SK-N-SH treated with all-trans-retinoic acid at 6 μM for 48 hours (cell line): Measurements from ENCODE around the gene REPS1.

ENCODE experiments used
- ATAC-seq: fragments of 200-7000 bp; cut with Tn5 transposase; 3 replicates; pipeline ENCODE4 v1.9.1; 2020; ENCODE audit warnings: mild to moderate bottlenecking, moderate library complexity
- BACH2 ChIP-seq: fragments of 250-450 bp; sonication (Bioruptor Pico); IDR thresholded peaks from 2 replicates; pipeline ENCODE4 v1.9.0; 2021; ENCODE audit warnings: mild to moderate bottlenecking, borderline replicate concordance
- CREB5 ChIP-seq: fragments of 250-450 bp; sonication (Bioruptor Pico); IDR thresholded peaks from 2 replicates; pipeline ENCODE4 v1.5.1; 2020; ENCODE audit warnings: low read depth, mild to moderate bottlenecking, moderate library complexity
- CSDC2 ChIP-seq: fragments of 250-450 bp; sonication (Bioruptor Pico); IDR thresholded peaks from 2 replicates; pipeline ENCODE4 v1.5.0; 2020; ENCODE audit warnings: mild to moderate bottlenecking, moderate library complexity
- CSRNP3 ChIP-seq: fragments of 250-450 bp; sonication (Bioruptor Pico); IDR thresholded peaks from 2 replicates; pipeline ENCODE4 v1.5.1; 2021; ENCODE audit warnings: mild to moderate bottlenecking, moderate library complexity
- ESRRG ChIP-seq: fragments of 250-450 bp; sonication (Bioruptor Pico); IDR thresholded peaks from 2 replicates; pipeline ENCODE4 v1.6.1; 2021; ENCODE audit warnings: mild to moderate bottlenecking
- GLIS3 ChIP-seq: fragments of 250-450 bp; sonication (Bioruptor Pico); IDR thresholded peaks from 2 replicates; pipeline ENCODE4 v1.5.0; 2020; ENCODE audit warnings: mild to moderate bottlenecking, moderate library complexity
- ISL1 ChIP-seq: fragments of 250-450 bp; sonication (Bioruptor Pico); IDR thresholded peaks from 2 replicates; pipeline ENCODE4 v2.1.2; 2022; ENCODE audit warnings: mild to moderate bottlenecking, moderate library complexity
- OSR1 ChIP-seq: fragments of 250-450 bp; sonication (Bioruptor Pico); IDR thresholded peaks from 2 replicates; pipeline ENCODE4 v1.8.0; 2022; ENCODE audit warnings: moderate library complexity, mild to moderate bottlenecking, inconsistent platforms
- PATZ1 ChIP-seq: fragments of 250-450 bp; sonication (Bioruptor Pico); IDR thresholded peaks from 2 replicates; pipeline ENCODE4 v1.8.0; 2020; ENCODE audit warnings: mild to moderate bottlenecking, moderate library complexity, borderline replicate concordance
- POU6F1 ChIP-seq: fragments of 250-450 bp; sonication (Bioruptor Pico); IDR thresholded peaks from 2 replicates; pipeline ENCODE4 v1.8.0; 2021; ENCODE audit warnings: low read depth, mild to moderate bottlenecking, moderate library complexity, borderline replicate concordance
- PPARA ChIP-seq: fragments of 250-450 bp; sonication (Bioruptor Pico); IDR thresholded peaks from 2 replicates; pipeline ENCODE4 v1.5.0; 2020; ENCODE audit warnings: mild to moderate bottlenecking, borderline replicate concordance
- RARB ChIP-seq: fragments of 250-450 bp; sonication (Bioruptor Pico); IDR thresholded peaks from 2 replicates; pipeline ENCODE4 v1.8.0; 2021; ENCODE audit warnings: mild to moderate bottlenecking, moderate library complexity
- SNAI2 ChIP-seq: fragments of 250-450 bp; sonication (Bioruptor Pico); IDR thresholded peaks from 2 replicates; pipeline ENCODE4 v1.5.0; 2020; ENCODE audit warnings: mild to moderate bottlenecking, moderate library complexity
- TCF4 ChIP-seq: fragments of 250-450 bp; sonication (Bioruptor Pico); IDR thresholded peaks from 2 replicates; pipeline ENCODE4 v1.8.0; 2021; ENCODE audit warnings: mild to moderate bottlenecking, moderate library complexity, borderline replicate concordance
- TOX ChIP-seq: fragments of 250-450 bp; sonication (Bioruptor Pico); IDR thresholded peaks from 2 replicates; pipeline ENCODE4 v1.8.0; 2021; ENCODE audit warnings: mild to moderate bottlenecking, moderate library complexity, borderline replicate concordance
- TSHZ2 ChIP-seq: fragments of 250-450 bp; sonication (Bioruptor Pico); IDR thresholded peaks from 2 replicates; pipeline ENCODE4 v1.5.0; 2020; ENCODE audit warnings: mild to moderate bottlenecking, moderate library complexity
- ZC3H10 ChIP-seq: fragments of 250-450 bp; sonication (Bioruptor Pico); IDR thresholded peaks from 2 replicates; pipeline ENCODE4 v1.5.1; 2021; ENCODE audit warnings: mild to moderate bottlenecking, moderate library complexity
- ZFP3 ChIP-seq: fragments of 250-450 bp; sonication (Bioruptor Pico); IDR thresholded peaks from 2 replicates; pipeline ENCODE4 v1.5.0; 2020; ENCODE audit warnings: mild to moderate bottlenecking, moderate library complexity
- ZFP30 ChIP-seq: fragments of 450-650 bp; formaldehyde crosslinking; IDR thresholded peaks from 2 replicates; pipeline ENCODE4 v1.5.0; 2022; ENCODE audit warnings: mild to moderate bottlenecking, moderate library complexity
- ZNF565 ChIP-seq: fragments of 450-650 bp; formaldehyde crosslinking; conservative IDR thresholded peaks from 2 replicates; pipeline ENCODE4 v1.5.0; 2020; ENCODE audit warnings: low read depth, mild to moderate bottlenecking, moderate library complexity
- ZNF70 ChIP-seq: fragments of 450-650 bp; formaldehyde crosslinking; IDR thresholded peaks from 2 replicates; pipeline ENCODE4 v1.5.0; 2020; ENCODE audit warnings: mild to moderate bottlenecking, moderate library complexity
- ZNF8 ChIP-seq: fragments of 450-650 bp; formaldehyde crosslinking; IDR thresholded peaks from 2 replicates; pipeline ENCODE4 v1.5.0; 2020; ENCODE audit warnings: mild to moderate bottlenecking, moderate library complexity

The REPS1 gene

GRCh38 chr6:138953451-138953850, 34.6 kb downstream of the REPS1 start:
- ATAC-seq, result no peak
- no peak for TF ChIP-seq PATZ1 (CRISPR knock-in tag)
- TF ChIP-seq ZNF8, result no peak
- no peak for TF ChIP-seq ISL1 (CRISPR knock-in tag)
- no peak for TF ChIP-seq TSHZ2 (CRISPR knock-in tag)
- no peak for TF ChIP-seq OSR1 (CRISPR knock-in tag)
- no peak for TF ChIP-seq TCF4 (CRISPR knock-in tag)
- TF ChIP-seq RARB, result no peak
- no peak for TF ChIP-seq PPARA
- no peak for TF ChIP-seq ESRRG (CRISPR knock-in tag)
- TF ChIP-seq ZNF70, result no peak
- TF ChIP-seq TOX, result no peak
- no peak for TF ChIP-seq CSDC2 (CRISPR knock-in tag)
- TF ChIP-seq CREB5 (CRISPR knock-in tag), result no peak
- no peak for TF ChIP-seq ZNF565 (CRISPR knock-in tag)
- TF ChIP-seq GLIS3, result no peak
- TF ChIP-seq ZFP3, result no peak
- TF ChIP-seq ZC3H10 (CRISPR knock-in tag), result no peak
- TF ChIP-seq ZFP30 (CRISPR knock-in tag), result no peak
- TF ChIP-seq, all 23 proteins: peak for 0

- TF ChIP-seq TSHZ2 (CRISPR knock-in tag) (no peak), TCF4 (CRISPR knock-in tag) (no peak), OSR1 (CRISPR knock-in tag) (no peak), RARB (no peak), BACH2 (CRISPR knock-in tag) (no peak), GLIS3 (no peak), ZNF8 (no peak), ZNF565 (CRISPR knock-in tag) (no peak), ISL1 (CRISPR knock-in tag) (no peak), ZFP3 (no peak), ZFP30 (CRISPR knock-in tag) (no peak)
- TF ChIP-seq, all 23 proteins: peak for 0
- ATAC-seq, result no peak
Observed at GRCh38 chr6:138948546-138949179, 39.4 kb downstream of the REPS1 start.

- ATAC-seq, result no peak
- no peak for TF ChIP-seq BACH2 (CRISPR knock-in tag)
- no peak for TF ChIP-seq ZNF565 (CRISPR knock-in tag)
- TF ChIP-seq ZFP3, result no peak
- TF ChIP-seq OSR1 (CRISPR knock-in tag), result no peak
- TF ChIP-seq CSDC2 (CRISPR knock-in tag), result no peak
- TF ChIP-seq GLIS3, result no peak
- no peak for TF ChIP-seq PATZ1 (CRISPR knock-in tag)
- no peak for TF ChIP-seq ZC3H10 (CRISPR knock-in tag)
- TF ChIP-seq ISL1 (CRISPR knock-in tag), result no peak
- TF ChIP-seq TOX, result no peak
- no peak for TF ChIP-seq ZNF8
- TF ChIP-seq POU6F1 (CRISPR knock-in tag), result no peak
- no peak for TF ChIP-seq PPARA
- TF ChIP-seq SNAI2 (CRISPR knock-in tag), result no peak
- TF ChIP-seq CSRNP3, result no peak
- TF ChIP-seq ZFP30 (CRISPR knock-in tag), result no peak
- no peak for TF ChIP-seq ZNF70
- no peak for TF ChIP-seq RARB
Observed at GRCh38 chr6:138948004-138948403, 40.0 kb downstream of the REPS1 start.
